GF-D8 (cell line): ENCODE results near the gene HCRTR1.

Experiments used
- DNase-seq: peaks from one replicate; lab custom pipeline; 2025; lab: John Stamatoyannopoulos, UW

HCRTR1 gene

GRCh38 chr1:31598980-31599379, 18.5 kb upstream of the HCRTR1 start:
- no peak for DNase-seq

GRCh38 chr1:31600641-31601040, 16.8 kb upstream of the HCRTR1 start:
- no peak for DNase-seq

- no peak for DNase-seq
Measured at GRCh38 chr1:31602081-31602480, 15.4 kb upstream of the HCRTR1 start.

- no peak for DNase-seq
Measured at GRCh38 chr1:31605908-31606427, 11.5 kb upstream of the HCRTR1 start.

GRCh38 chr1:31607360-31607759, 10.1 kb upstream of the HCRTR1 start:
- no peak for DNase-seq

GRCh38 chr1:31609514-31610118, 7.9 kb upstream of the HCRTR1 start:
- DNase-seq = no peak

- no peak for DNase-seq
Measured at GRCh38 chr1:31614414-31615005, 3.0 kb upstream of the HCRTR1 start.

GRCh38 chr1:31615414-31615813, 2.1 kb upstream of the HCRTR1 start:
- no peak for DNase-seq

- DNase-seq = no peak
Measured at GRCh38 chr1:31615939-31616338, 1.6 kb upstream of the HCRTR1 start.

- DNase-seq = no peak
Measured at GRCh38 chr1:31617916-31618746, 642 bp downstream of the HCRTR1 start.

GRCh38 chr1:31618916-31619846, 1.7 kb downstream of the HCRTR1 start:
- no peak for DNase-seq

GRCh38 chr1:31620631-31621497, 3.4 kb downstream of the HCRTR1 start:
- DNase-seq = no peak

- no peak for DNase-seq
Measured at GRCh38 chr1:31621498-31621820, 4.0 kb downstream of the HCRTR1 start.

- no peak for DNase-seq
Measured at GRCh38 chr1:31621847-31622730, 4.6 kb downstream of the HCRTR1 start.

- no peak for DNase-seq
Measured at GRCh38 chr1:31623365-31623764, 5.9 kb downstream of the HCRTR1 start.

- no peak for DNase-seq
Measured at GRCh38 chr1:31624309-31624708, 6.8 kb downstream of the HCRTR1 start.

GRCh38 chr1:31624731-31625514, 7.4 kb downstream of the HCRTR1 start:
- no peak for DNase-seq

GRCh38 chr1:31625561-31626222, 8.2 kb downstream of the HCRTR1 start:
- no peak for DNase-seq
